ENCODE results near the gene PDGFC.

DNA sequence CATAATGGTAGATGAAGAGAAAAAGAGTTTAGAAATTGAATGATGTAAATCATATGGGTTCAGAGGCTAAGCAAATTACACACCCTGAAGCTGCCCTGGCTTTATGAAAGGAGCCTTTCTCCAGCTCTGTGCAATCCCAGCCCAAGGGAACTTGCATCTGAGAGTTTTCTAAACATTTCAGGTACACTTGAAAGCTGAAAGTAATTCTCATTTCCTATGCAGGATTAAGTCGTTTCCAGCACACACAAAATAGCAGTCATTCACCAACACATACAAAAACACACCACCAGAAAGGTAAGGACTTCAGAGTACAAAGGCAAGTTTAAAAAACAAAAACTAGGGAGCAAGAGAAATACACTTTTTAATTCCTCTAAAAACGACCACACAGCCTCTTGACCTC lies 1.7 kb downstream of the PDGFC start:
- TF ChIP-seq, protein P1, sequence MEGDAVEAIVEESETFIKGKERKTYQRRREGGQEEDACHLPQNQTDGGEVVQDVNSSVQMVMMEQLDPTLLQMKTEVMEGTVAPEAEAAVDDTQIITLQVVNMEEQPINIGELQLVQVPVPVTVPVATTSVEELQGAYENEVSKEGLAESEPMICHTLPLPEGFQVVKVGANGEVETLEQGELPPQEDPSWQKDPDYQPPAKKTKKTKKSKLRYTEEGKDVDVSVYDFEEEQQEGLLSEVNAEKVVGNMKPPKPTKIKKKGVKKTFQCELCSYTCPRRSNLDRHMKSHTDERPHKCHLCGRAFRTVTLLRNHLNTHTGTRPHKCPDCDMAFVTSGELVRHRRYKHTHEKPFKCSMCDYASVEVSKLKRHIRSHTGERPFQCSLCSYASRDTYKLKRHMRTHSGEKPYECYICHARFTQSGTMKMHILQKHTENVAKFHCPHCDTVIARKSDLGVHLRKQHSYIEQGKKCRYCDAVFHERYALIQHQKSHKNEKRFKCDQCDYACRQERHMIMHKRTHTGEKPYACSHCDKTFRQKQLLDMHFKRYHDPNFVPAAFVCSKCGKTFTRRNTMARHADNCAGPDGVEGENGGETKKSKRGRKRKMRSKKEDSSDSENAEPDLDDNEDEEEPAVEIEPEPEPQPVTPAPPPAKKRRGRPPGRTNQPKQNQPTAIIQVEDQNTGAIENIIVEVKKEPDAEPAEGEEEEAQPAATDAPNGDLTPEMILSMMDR (IDR thresholded peaks at IDR 0.05), result no peak
- no peak for TF ChIP-seq POLR2A (IDR thresholded peaks at IDR 0.05)
